HCT116 (cell line): ENCODE data around the gene SYNDIG1. TPM values are rescaled to one million over a fixed set of nuclear protein-coding genes. Genes with fewer than 3 reads are reported as not detected.

ENCODE experiments used
- ATAC-seq: fragments of 200-7000 bp; cut with Tn5 transposase; 2 replicates; pipeline ENCODE4 v1.9.1; 2020; ENCODE audit warnings: mild to moderate bottlenecking, moderate library complexity
- BruUV-seq: library from RNA; stranded (reverse); fragments of 400-500 nt; replicated peaks from 2 replicates; lab custom pipeline; 2021; lab: Mats Ljungman, UMichigan
- CTCF ChIA-PET: fragments of 300-600 bp; sonication (Branson Sonifier 250); formaldehyde crosslinking; loops from one replicate; lab custom pipeline; 2021; ENCODE audit warnings: antibody characterized with exemption; lab: Charles Lee
- POLR2A ChIA-PET: fragments of 300-600, 350-600 bp; sonication (Branson Sonifier 250); formaldehyde crosslinking; loops from one replicate; lab custom pipeline; 2021; ENCODE audit warnings: antibody characterized with exemption; lab: Charles Lee
- RAD21 ChIA-PET, 2 experiments: fragments of 300-600 bp; sonication (Branson Sonifier 250); formaldehyde crosslinking; loops; one replicate each; lab custom pipeline; 2023; ENCODE audit warnings: low total read pairs in 2 of 2; ENCODE audit not compliant: uncharacterized antibody in 2 of 2, unreplicated experiment in 2 of 2, low non-redundant PET in 1 of 2; lab: Charles Lee
- DNase-seq: peaks from one replicate; pipeline ENCODE4 v3.0.0-alpha.2; 2010; ENCODE audit warnings: low read depth, low spot score
- H2AFZ ChIP-seq: fragments of 200-600 bp; shearing (Covaris generic), sonication (generic); 2 replicates; pipeline ENCODE4 v1.6.1; 2017; ENCODE audit warnings: low read depth, mixed run types, mixed read lengths, antibody characterized with exemption, low read length; ENCODE audit not compliant: poor library complexity, severe bottlenecking
- H3K27ac ChIP-seq: 2 replicates; pipeline ENCODE4 v1.5.1; 2012; ENCODE audit warnings: low read depth, low read length
- H3K27me3 ChIP-seq: fragments of 200-600 bp; sonication (generic); 2 replicates; pipeline ENCODE4 v1.6.1; 2016; ENCODE audit warnings: mixed run types, low read length, mixed read lengths; ENCODE audit not compliant: insufficient read depth
- H3K36me3 ChIP-seq, 2 experiments: fragments of 200-500 bp in 1 of 2; fragments of 200-600 bp in 1 of 2; sonication (Bioruptor generic) in 1 of 2; sonication (generic) in 1 of 2; 2 replicates each; pipeline versions ENCODE4 v1.5.1 to v1.6.1; 2014 to 2016; ENCODE audit warnings: low read length in 2 of 2, inconsistent platforms in 1 of 2, mixed read lengths in 1 of 2, mixed run types in 1 of 2; ENCODE audit not compliant: insufficient read depth in 2 of 2, control insufficient read depth in 1 of 2
- H3K4me1 ChIP-seq, 2 experiments: fragments of 200-600 bp in 1 of 2; sonication (generic) in 1 of 2; 2 replicates each; pipeline versions ENCODE4 v1.5.1 to v1.6.1; 2012 to 2017; ENCODE audit warnings: low read length in 2 of 2, inconsistent platforms in 1 of 2, mild to moderate bottlenecking in 1 of 2, mixed read lengths in 1 of 2, mixed run types in 1 of 2, moderate library complexity in 1 of 2; ENCODE audit not compliant: insufficient read depth in 2 of 2, control insufficient read depth in 1 of 2
- H3K4me2 ChIP-seq: fragments of 200-600 bp; sonication (generic); 2 replicates; pipeline ENCODE4 v1.6.1; 2017; ENCODE audit warnings: mixed run types, low read length, mixed read lengths
- H3K4me3 ChIP-seq, 2 experiments: fragments of 200-600 bp in 1 of 2; sonication (generic) in 1 of 2; replicated peaks in 1 of 2; 2 replicates each; pipeline ENCODE4 v1.5.1; 2011 to 2016; ENCODE audit warnings: low read length in 2 of 2, control low read depth in 1 of 2, low read depth in 1 of 2, mild to moderate bottlenecking in 1 of 2, mixed read lengths in 1 of 2, mixed run types in 1 of 2
- H3K79me2 ChIP-seq: fragments of 200-600 bp; sonication (generic); 2 replicates; pipeline ENCODE4 v1.6.1; 2017; ENCODE audit warnings: mild to moderate bottlenecking, mixed run types, low read length, moderate library complexity, mixed read lengths; ENCODE audit not compliant: insufficient read depth
- H3K9ac ChIP-seq: fragments of 200-600 bp; sonication (generic); 2 replicates; pipeline ENCODE4 v1.6.1; 2016; ENCODE audit warnings: low read length, mixed read lengths
- H3K9me2 ChIP-seq: fragments of 200-600 bp; sonication (generic), shearing (Covaris generic); 2 replicates; pipeline ENCODE4 v1.6.1; 2017; ENCODE audit warnings: mixed run types, mild to moderate bottlenecking, moderate library complexity; ENCODE audit not compliant: insufficient read depth
- H3K9me3 ChIP-seq, 2 experiments: fragments of 200-500 bp in 1 of 2; fragments of 200-600 bp in 1 of 2; sonication (Bioruptor generic) in 1 of 2; sonication (generic) in 1 of 2; 2 replicates each; pipeline ENCODE4 v1.6.1; 2014 to 2017; ENCODE audit warnings: low read length in 2 of 2, mixed read lengths in 2 of 2, inconsistent platforms in 1 of 2, low read depth in 1 of 2, mild to moderate bottlenecking in 1 of 2, mixed run types in 1 of 2, moderate library complexity in 1 of 2; ENCODE audit not compliant: control insufficient read depth in 1 of 2, insufficient read depth in 1 of 2
- H4K20me1 ChIP-seq: fragments of 200-600 bp; sonication (generic), shearing (Covaris generic); 2 replicates; pipeline ENCODE4 v1.6.1; 2017; ENCODE audit warnings: mixed run types, mild to moderate bottlenecking, moderate library complexity; ENCODE audit not compliant: insufficient read depth
- EGR1 ChIP-seq: IDR thresholded peaks from 2 replicates; pipeline ENCODE4 v1.6.1; 2012; ENCODE audit warnings: low read depth
- EZH2phosphoT487 ChIP-seq: fragments of 200-600 bp; IDR thresholded peaks from 2 replicates; pipeline ENCODE4 v1.6.1; 2018; ENCODE audit warnings: antibody characterized with exemption, borderline replicate concordance
- FOSL1 ChIP-seq: IDR thresholded peaks from 2 replicates; pipeline ENCODE4 v1.6.1; 2012; ENCODE audit warnings: low read depth
- POLR2A ChIP-seq: IDR thresholded peaks from 2 replicates; pipeline ENCODE4 v1.7.0; 2011; ENCODE audit warnings: borderline replicate concordance; ENCODE audit not compliant: insufficient read depth, insufficient read length; ENCODE audit errors: extremely low read depth
- RAD21 ChIP-seq: IDR thresholded peaks from 2 replicates; pipeline ENCODE4 v1.6.1; 2012; ENCODE audit warnings: low read depth, mild to moderate bottlenecking
- SIN3A ChIP-seq: IDR thresholded peaks from 2 replicates; pipeline ENCODE4 v1.6.1; 2012; ENCODE audit warnings: low read depth
- intact Hi-C: fragments of 100-400 bp; cut with micrococcal nuclease; formaldehyde crosslinking; loops from 2 replicates; pipeline ENCODE4 v1.10.0; 2022
- total RNA-seq: library from RNA; stranded (reverse); gene quantifications from one replicate; pipeline ENCODE4 v1.2.1, GENCODE V29; 2021; ENCODE audit not compliant: unreplicated experiment
- TF ChIP-seq, protein P1 (sequence below): IDR thresholded peaks from 2 replicates; pipeline ENCODE4 v1.6.1; 2012; ENCODE audit warnings: low read depth
- TF ChIP-seq, protein P2 (sequence below): IDR thresholded peaks from 2 replicates; pipeline ENCODE4 v1.6.1; 2011; ENCODE audit warnings: mild to moderate bottlenecking, low read length, moderate library complexity; ENCODE audit not compliant: insufficient replicate concordance; ENCODE audit errors: extremely low read depth

Gene SYNDIG1
- total RNA-seq, 1 experiment from 2014 or later = not detected

DNA sequence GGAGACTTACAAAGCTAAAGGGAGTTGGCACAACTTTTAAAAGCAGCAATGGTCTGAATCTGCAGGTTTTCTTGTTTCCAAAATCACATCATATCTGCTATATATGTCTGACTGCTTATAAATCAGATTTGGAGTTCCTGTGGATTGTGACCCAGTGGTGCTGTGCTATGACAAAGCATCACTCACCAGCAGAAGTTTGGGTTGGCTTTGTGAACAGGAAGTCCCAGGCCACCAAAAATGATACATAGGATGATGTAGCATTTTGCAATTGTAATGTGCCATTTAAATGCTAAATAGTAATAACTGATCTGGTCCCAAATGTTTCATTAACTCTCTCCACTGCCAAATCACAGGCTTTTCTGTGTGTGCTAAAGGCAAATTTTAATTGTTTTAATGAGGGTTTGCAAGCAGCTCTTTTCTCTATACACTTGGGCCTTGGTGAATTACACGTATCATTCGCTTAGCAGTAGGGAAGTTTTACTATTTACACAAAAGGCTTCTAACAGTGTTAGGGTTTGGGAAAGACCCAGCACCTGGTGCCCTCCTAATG, 60.8 kb downstream of the SYNDIG1 start:
- intact Hi-C loops = loop anchor here (10.0 kb wide), 1 partner anchor 385 kb away; no protein-coding TSS in a partner anchor
- no peak overlapping the region for H3K9ac ChIP-seq
- H3K27ac ChIP-seq = no peak overlapping the region
- CTCF ChIA-PET = no interaction called here
- no peak for ATAC-seq
- H3K27me3 ChIP-seq = peaks cover 12% of the 10 kb centered on the region; the same call in 1 of the 2 replicates
- H3K79me2 ChIP-seq = no peaks in the 10 kb centered on the region
- POLR2A ChIA-PET = no interaction called here
- DNase-seq = no peak
- no peaks in the 10 kb centered on the region for H3K4me1 ChIP-seq
- H3K4me2 ChIP-seq = no peak overlapping the region
- RAD21 ChIA-PET = no interaction called here
- H3K9me2 ChIP-seq = no peaks in the 10 kb centered on the region
- BruUV-seq = no TSS peak
- no peak for TF ChIP-seq RAD21
- TF ChIP-seq EGR1 = no peak
- TF ChIP-seq FOSL1 = no peak
- TF ChIP-seq, protein P1, sequence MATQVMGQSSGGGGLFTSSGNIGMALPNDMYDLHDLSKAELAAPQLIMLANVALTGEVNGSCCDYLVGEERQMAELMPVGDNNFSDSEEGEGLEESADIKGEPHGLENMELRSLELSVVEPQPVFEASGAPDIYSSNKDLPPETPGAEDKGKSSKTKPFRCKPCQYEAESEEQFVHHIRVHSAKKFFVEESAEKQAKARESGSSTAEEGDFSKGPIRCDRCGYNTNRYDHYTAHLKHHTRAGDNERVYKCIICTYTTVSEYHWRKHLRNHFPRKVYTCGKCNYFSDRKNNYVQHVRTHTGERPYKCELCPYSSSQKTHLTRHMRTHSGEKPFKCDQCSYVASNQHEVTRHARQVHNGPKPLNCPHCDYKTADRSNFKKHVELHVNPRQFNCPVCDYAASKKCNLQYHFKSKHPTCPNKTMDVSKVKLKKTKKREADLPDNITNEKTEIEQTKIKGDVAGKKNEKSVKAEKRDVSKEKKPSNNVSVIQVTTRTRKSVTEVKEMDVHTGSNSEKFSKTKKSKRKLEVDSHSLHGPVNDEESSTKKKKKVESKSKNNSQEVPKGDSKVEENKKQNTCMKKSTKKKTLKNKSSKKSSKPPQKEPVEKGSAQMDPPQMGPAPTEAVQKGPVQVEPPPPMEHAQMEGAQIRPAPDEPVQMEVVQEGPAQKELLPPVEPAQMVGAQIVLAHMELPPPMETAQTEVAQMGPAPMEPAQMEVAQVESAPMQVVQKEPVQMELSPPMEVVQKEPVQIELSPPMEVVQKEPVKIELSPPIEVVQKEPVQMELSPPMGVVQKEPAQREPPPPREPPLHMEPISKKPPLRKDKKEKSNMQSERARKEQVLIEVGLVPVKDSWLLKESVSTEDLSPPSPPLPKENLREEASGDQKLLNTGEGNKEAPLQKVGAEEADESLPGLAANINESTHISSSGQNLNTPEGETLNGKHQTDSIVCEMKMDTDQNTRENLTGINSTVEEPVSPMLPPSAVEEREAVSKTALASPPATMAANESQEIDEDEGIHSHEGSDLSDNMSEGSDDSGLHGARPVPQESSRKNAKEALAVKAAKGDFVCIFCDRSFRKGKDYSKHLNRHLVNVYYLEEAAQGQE = no peak
- TF ChIP-seq, protein P2, sequence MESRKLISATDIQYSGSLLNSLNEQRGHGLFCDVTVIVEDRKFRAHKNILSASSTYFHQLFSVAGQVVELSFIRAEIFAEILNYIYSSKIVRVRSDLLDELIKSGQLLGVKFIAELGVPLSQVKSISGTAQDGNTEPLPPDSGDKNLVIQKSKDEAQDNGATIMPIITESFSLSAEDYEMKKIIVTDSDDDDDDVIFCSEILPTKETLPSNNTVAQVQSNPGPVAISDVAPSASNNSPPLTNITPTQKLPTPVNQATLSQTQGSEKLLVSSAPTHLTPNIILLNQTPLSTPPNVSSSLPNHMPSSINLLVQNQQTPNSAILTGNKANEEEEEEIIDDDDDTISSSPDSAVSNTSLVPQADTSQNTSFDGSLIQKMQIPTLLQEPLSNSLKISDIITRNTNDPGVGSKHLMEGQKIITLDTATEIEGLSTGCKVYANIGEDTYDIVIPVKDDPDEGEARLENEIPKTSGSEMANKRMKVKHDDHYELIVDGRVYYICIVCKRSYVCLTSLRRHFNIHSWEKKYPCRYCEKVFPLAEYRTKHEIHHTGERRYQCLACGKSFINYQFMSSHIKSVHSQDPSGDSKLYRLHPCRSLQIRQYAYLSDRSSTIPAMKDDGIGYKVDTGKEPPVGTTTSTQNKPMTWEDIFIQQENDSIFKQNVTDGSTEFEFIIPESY = no peak
- TF ChIP-seq POLR2A = no peak
- no peak for TF ChIP-seq SIN3A
- no peak for TF ChIP-seq EZH2phosphoT487
- H4K20me1 ChIP-seq = no peaks in the 10 kb centered on the region
- H3K9me3 ChIP-seq = no peaks in the 10 kb centered on the region
- H3K4me3 ChIP-seq = no peak overlapping the region
- no peak overlapping the region for H2AFZ ChIP-seq
- no peaks in the 10 kb centered on the region for H3K36me3 ChIP-seq
